Skeletal muscle tissue (tissue), 4 donors: ENCODE measurements around the gene SRRM5. TPM values are rescaled to one million over a fixed set of nuclear protein-coding genes. Genes with fewer than 3 reads are reported as not detected.

Experiments
- H3K27ac ChIP-seq: one replicate; pipeline ENCODE4 v1.7.0; 2013; ENCODE audit warnings: mild to moderate bottlenecking, low read depth, low read length, inconsistent platforms
- H3K27me3 ChIP-seq, 3 donors: one replicate each; pipeline ENCODE4 v1.7.0; 2013; ENCODE audit warnings: low read length in 3 of 3; ENCODE audit not compliant: control insufficient read depth in 3 of 3, insufficient read depth in 3 of 3
- H3K36me3 ChIP-seq, 3 donors: one replicate each; pipeline ENCODE4 v1.7.0; 2013; ENCODE audit warnings: low read length in 3 of 3; ENCODE audit not compliant: control insufficient read depth in 3 of 3, insufficient read depth in 3 of 3
- H3K4me1 ChIP-seq, 3 donors: one replicate each; pipeline ENCODE4 v1.7.0; 2013; ENCODE audit warnings: low read length in 3 of 3, mild to moderate bottlenecking in 3 of 3; ENCODE audit not compliant: control insufficient read depth in 3 of 3, insufficient read depth in 3 of 3
- H3K4me3 ChIP-seq, 3 donors: one replicate each; pipeline ENCODE4 v1.7.0; 2013; ENCODE audit warnings: low read length in 3 of 3
- H3K9ac ChIP-seq, 3 donors: one replicate each; pipeline ENCODE4 v1.7.0; 2013; ENCODE audit warnings: low read length in 3 of 3, mild to moderate bottlenecking in 3 of 3, moderate library complexity in 2 of 3, low read depth in 1 of 3
- H3K9me3 ChIP-seq, 3 donors: one replicate each; pipeline ENCODE4 v1.7.0; 2013; ENCODE audit warnings: low read length in 3 of 3; ENCODE audit not compliant: control insufficient read depth in 3 of 3
- total RNA-seq: library from RNA; depleted of rRNA; stranded (reverse); fragments of >200 nt; gene quantifications from one replicate; pipeline ENCODE4 v1.2.3, GENCODE V29; 2014
- donor health status: Osteomylitis.

Gene SRRM5
- total RNA-seq, 1 donor from 2014 or later = not detected

- H3K27me3 ChIP-seq = peaks cover 3 to 5% (median 5%) of the 10 kb centered on the region in 3 donors
- peaks cover 3 to 15% (median 8%) of the 10 kb centered on the region in 3 donors for H3K4me1 ChIP-seq
- H3K9me3 ChIP-seq = no peaks in the 10 kb centered on the region
- peaks cover 0 to under 1% (median 0%) of the 10 kb centered on the region in 3 donors for H3K36me3 ChIP-seq
- no peak overlapping the region for H3K27ac ChIP-seq
- no peak overlapping the region for H3K4me3 ChIP-seq
- H3K9ac ChIP-seq = no peak overlapping the region
Observed at GRCh38 chr19:43623889-43624670, 12.2 kb downstream of the SRRM5 start.

- Histone ChIP-seq H3K27me3 (peaks cover 3 to 5% (median 5%) of the 10 kb centered on the region in 3 donors), H3K4me1 (peaks cover 3 to 8% (median 5%) of the 10 kb centered on the region in 3 donors), H3K9me3 (no peaks in the 10 kb centered on the region)
Observed at GRCh38 chr19:43624933-43625332, 13.0 kb downstream of the SRRM5 start.

GRCh38 chr19:43625918-43626579 is 14.2 kb downstream of the SRRM5 start:
- Histone ChIP-seq H3K4me3 (no peak overlapping the region), H3K9ac (no peak overlapping the region), H3K27ac (no peak overlapping the region), H3K27me3 (peaks cover 3 to 5% (median 5%) of the 10 kb centered on the region in 3 donors), H3K4me1 (no peaks in the 10 kb centered on the region), H3K9me3 (no peaks in the 10 kb centered on the region), H3K36me3 (no peaks in the 10 kb centered on the region)

More at GRCh38 chr19:43624933-43625332, 13.0 kb downstream of the SRRM5 start:
- H3K27ac ChIP-seq = no peak overlapping the region
- H3K9ac ChIP-seq = no peak overlapping the region
- H3K4me3 ChIP-seq = no peak overlapping the region
- no peaks in the 10 kb centered on the region for H3K36me3 ChIP-seq

GRCh38 chr19:43626838-43627237 is 14.9 kb downstream of the SRRM5 start:
- Histone ChIP-seq H3K9ac (no peak overlapping the region), H3K4me1 (no peaks in the 10 kb centered on the region), H3K36me3 (no peaks in the 10 kb centered on the region), H3K4me3 (no peak overlapping the region), H3K27ac (no peak overlapping the region), H3K27me3 (peaks cover 3 to 5% (median 5%) of the 10 kb centered on the region in 3 donors), H3K9me3 (no peaks in the 10 kb centered on the region)

- no peak overlapping the region for H3K4me3 ChIP-seq
- no peaks in the 10 kb centered on the region for H3K9me3 ChIP-seq
- H3K4me1 ChIP-seq = no peaks in the 10 kb centered on the region
- no peak overlapping the region for H3K27ac ChIP-seq
- H3K36me3 ChIP-seq = no peaks in the 10 kb centered on the region
- no peak overlapping the region for H3K9ac ChIP-seq
- H3K27me3 ChIP-seq = peaks cover 3 to 5% (median 5%) of the 10 kb centered on the region in 3 donors
Observed at GRCh38 chr19:43628646-43629326, 16.9 kb downstream of the SRRM5 start.

- H3K27me3 ChIP-seq = peaks cover 0 to 10% (median 7%) of the 10 kb centered on the region in 3 donors
Observed at GRCh38 chr19:43631491-43631890, 19.6 kb downstream of the SRRM5 start.

GRCh38 chr19:43633520-43633919 is 21.6 kb downstream of the SRRM5 start:
- no peak overlapping the region for H3K9ac ChIP-seq
- no peaks in the 10 kb centered on the region for H3K4me1 ChIP-seq
- H3K9me3 ChIP-seq = no peaks in the 10 kb centered on the region
- no peak overlapping the region for H3K27ac ChIP-seq
- no peaks in the 10 kb centered on the region for H3K36me3 ChIP-seq
- H3K27me3 ChIP-seq = peaks cover 6 to 10% (median 7%) of the 10 kb centered on the region in 3 donors
- no peak overlapping the region for H3K4me3 ChIP-seq

More at GRCh38 chr19:43631491-43631890, 19.6 kb downstream of the SRRM5 start:
- H3K4me3 ChIP-seq = no peak overlapping the region
- H3K27ac ChIP-seq = no peak overlapping the region
- no peaks in the 10 kb centered on the region for H3K9me3 ChIP-seq
- no peaks in the 10 kb centered on the region for H3K36me3 ChIP-seq
- no peaks in the 10 kb centered on the region for H3K4me1 ChIP-seq
- no peak overlapping the region for H3K9ac ChIP-seq

- H3K4me1 ChIP-seq = peaks cover 0 to 3% (median 1%) of the 10 kb centered on the region in 3 donors
- no peak overlapping the region for H3K4me3 ChIP-seq
- no peak overlapping the region for H3K9ac ChIP-seq
Observed at GRCh38 chr19:43634068-43634467, 22.2 kb downstream of the SRRM5 start.

GRCh38 chr19:43634506-43634871 is 22.6 kb downstream of the SRRM5 start:
- Histone ChIP-seq H3K27ac (no peak overlapping the region), H3K9me3 (no peaks in the 10 kb centered on the region), H3K27me3 (peaks cover 6 to 17% (median 14%) of the 10 kb centered on the region in 3 donors), H3K36me3 (no peaks in the 10 kb centered on the region), H3K4me3 (no peak overlapping the region), H3K9ac (no peak overlapping the region), H3K4me1 (peaks cover 0 to 4% (median 3%) of the 10 kb centered on the region in 3 donors)

More at GRCh38 chr19:43634068-43634467, 22.2 kb downstream of the SRRM5 start:
- Histone ChIP-seq H3K27me3 (peaks cover 6 to 15% (median 12%) of the 10 kb centered on the region in 3 donors), H3K36me3 (no peaks in the 10 kb centered on the region), H3K27ac (no peak overlapping the region), H3K9me3 (no peaks in the 10 kb centered on the region)
